K562 (cell line): Measurements from ENCODE around the gene CCDC33. TPM values are rescaled to one million over a fixed set of nuclear protein-coding genes. Genes with fewer than 3 reads are reported as not detected.

Source experiments
- ATAC-seq: fragments of 200-7000 bp; cut with Tn5 transposase; 3 replicates; pipeline ENCODE4 v1.9.1; 2020; ENCODE audit warnings: moderate library complexity
- BruUV-seq: library from RNA; stranded (reverse); fragments of 400-500 nt; replicated peaks from 2 replicates; lab custom pipeline; 2021; lab: Mats Ljungman, UMichigan
- CTCF ChIA-PET: fragments of 300-600 bp; formaldehyde crosslinking; extraction: SDS; loops from one replicate; lab custom pipeline; 2021; ENCODE audit warnings: low intra/inter-chr PET ratio; lab: Yijun Ruan, JAX
- POLR2A ChIA-PET: fragments of 300-600, 350-650 bp; sonication (Branson Sonifier 250); formaldehyde crosslinking; extraction: SDS; loops from one replicate; lab custom pipeline; 2021; ENCODE audit warnings: antibody characterized with exemption, inconsistent platforms; lab: Yijun Ruan, JAX
- DNase-seq, 4 experiments: peaks; one replicate each; pipeline versions ENCODE4 v3.0.0 to v3.0.0-alpha.2; 2011 to 2018; ENCODE audit warnings: low spot score in 3 of 4, mixed read lengths in 3 of 4; ENCODE audit errors: extremely low read depth in 1 of 4
- FAIRE-seq: peaks from 2 replicates; lab custom pipeline; 2011; peaks lifted over from hg19 to GRCh38; lab: Jason Lieb, UNC
- H2AFZ ChIP-seq: 2 replicates; pipeline ENCODE4 v1.6.0; 2011; ENCODE audit warnings: low read depth, low read length, control low read depth, inconsistent platforms
- H3K27ac ChIP-seq: fragments of 200-600 bp; 3 replicates; pipeline ENCODE4 v1.8.0; 2011; ENCODE audit warnings: low read depth, mild to moderate bottlenecking, control low read depth, inconsistent platforms, low read length, moderate library complexity, mixed read lengths; ENCODE audit errors: extremely low read depth
- H3K27me3 ChIP-seq, 2 experiments: fragments of 300-600 bp in 1 of 2; 2 replicates in 1 of 2; 3 replicates in 1 of 2; pipeline versions ENCODE4 v1.6.0 to v1.8.0; 2011; ENCODE audit warnings: inconsistent platforms in 2 of 2, low read length in 2 of 2, mild to moderate bottlenecking in 1 of 2, mixed read lengths in 1 of 2, moderate library complexity in 1 of 2; ENCODE audit not compliant: control insufficient read depth in 2 of 2, insufficient read depth in 2 of 2
- H3K36me3 ChIP-seq: fragments of 300-600 bp; 3 replicates; pipeline ENCODE4 v1.8.0; 2011; ENCODE audit warnings: mild to moderate bottlenecking, low read length, inconsistent platforms; ENCODE audit not compliant: control insufficient read depth, insufficient read depth
- H3K4me1 ChIP-seq, 2 experiments: fragments of 200-600 bp in 1 of 2; replicated peaks in 1 of 2; 2 replicates in 1 of 2; 3 replicates in 1 of 2; pipeline versions ENCODE4 v1.5.1 to v1.8.0; 2011; ENCODE audit warnings: inconsistent platforms in 2 of 2, low read length in 2 of 2, mild to moderate bottlenecking in 1 of 2, mixed read lengths in 1 of 2, moderate library complexity in 1 of 2; ENCODE audit not compliant: control insufficient read depth in 2 of 2, insufficient read depth in 2 of 2
- H3K4me2 ChIP-seq: 2 replicates; pipeline ENCODE4 v1.6.1; 2011; ENCODE audit warnings: low read length, control low read depth, inconsistent platforms, mixed read lengths; ENCODE audit not compliant: insufficient read depth
- H3K4me3 ChIP-seq: fragments of 200-600 bp; sonication (generic), shearing (Covaris generic); 2 replicates; pipeline ENCODE4 v1.5.1; 2016; ENCODE audit warnings: control low read depth, inconsistent platforms
- H3K79me2 ChIP-seq: fragments of 200-600 bp; 3 replicates; pipeline ENCODE4 v1.8.0; 2011; ENCODE audit warnings: low read length, inconsistent platforms; ENCODE audit not compliant: control insufficient read depth, insufficient read depth
- H3K9ac ChIP-seq, 2 experiments: 2 replicates each; pipeline versions ENCODE4 v1.6.0 to v1.6.1; 2011; ENCODE audit warnings: low read depth in 2 of 2, low read length in 2 of 2, control low read depth in 1 of 2, inconsistent platforms in 1 of 2, mild to moderate bottlenecking in 1 of 2, mixed read lengths in 1 of 2; ENCODE audit not compliant: insufficient read depth in 1 of 2
- H3K9me1 ChIP-seq: one replicate; pipeline ENCODE4 v1.6.0; 2011; ENCODE audit warnings: inconsistent platforms, mild to moderate bottlenecking, low read length, moderate library complexity; ENCODE audit not compliant: control insufficient read depth, insufficient read depth
- H3K9me3 ChIP-seq: replicated peaks from 2 replicates; pipeline ENCODE4 v1.5.1; 2011; ENCODE audit warnings: low read depth, low read length, inconsistent platforms; ENCODE audit not compliant: control insufficient read depth, insufficient read depth
- H4K20me1 ChIP-seq: replicated peaks from 2 replicates; pipeline ENCODE4 v1.6.1; 2011; ENCODE audit warnings: low read length, inconsistent platforms, mixed read lengths; ENCODE audit not compliant: control insufficient read depth, insufficient read depth
- E2F6 ChIP-seq, 2 experiments: IDR thresholded peaks; 2 replicates each; pipeline ENCODE4 v1.6.1; 2011; ENCODE audit warnings: borderline replicate concordance in 1 of 2, control low read depth in 1 of 2, low read depth in 1 of 2, low read length in 1 of 2, mild to moderate bottlenecking in 1 of 2, mixed read lengths in 1 of 2, moderate library complexity in 1 of 2; ENCODE audit not compliant: insufficient read depth in 1 of 2, insufficient read length in 1 of 2, poor library complexity in 1 of 2, severe bottlenecking in 1 of 2; ENCODE audit errors: extremely low read depth in 1 of 2
- EHMT2 ChIP-seq: fragments of 450-650 bp; IDR thresholded peaks from 2 replicates; pipeline ENCODE4 v1.6.1; 2018; ENCODE audit warnings: antibody characterized with exemption
- ELF4 ChIP-seq: fragments of 450-650 bp; formaldehyde crosslinking; IDR thresholded peaks from 2 replicates; pipeline ENCODE4 v1.4.0; 2022; ENCODE audit warnings: missing genetic modification characterization
- FOXO4 ChIP-seq: fragments of 450-650 bp; formaldehyde crosslinking; IDR thresholded peaks from 2 replicates; pipeline ENCODE4 v1.4.0; 2020; ENCODE audit warnings: mild to moderate bottlenecking, moderate library complexity
- GTF2E2 ChIP-seq: fragments of 200-800 bp; sonication (Bioruptor generic); IDR thresholded peaks from 2 replicates; pipeline ENCODE4 v1.6.1; 2016; ENCODE audit warnings: missing genetic modification characterization, missing compliant biosample characterization
- HEY1 ChIP-seq: fragments of 250-450 bp; sonication (Bioruptor Pico); IDR thresholded peaks from 2 replicates; pipeline ENCODE4 v1.5.0; 2020; ENCODE audit warnings: mild to moderate bottlenecking, moderate library complexity, borderline replicate concordance
- HOMEZ ChIP-seq: fragments of 250-450 bp; sonication (Bioruptor Pico); IDR thresholded peaks from 2 replicates; pipeline ENCODE4 v1.4.0; 2020; ENCODE audit warnings: mild to moderate bottlenecking, moderate library complexity
- KDM2B ChIP-seq: fragments of 250-450 bp; sonication (Bioruptor Pico); IDR thresholded peaks from 2 replicates; pipeline ENCODE4 v1.8.0; 2021; ENCODE audit warnings: mild to moderate bottlenecking, moderate library complexity
- MTA2 ChIP-seq: fragments of 450-650 bp; IDR thresholded peaks from 2 replicates; pipeline ENCODE4 v1.6.1; 2016; ENCODE audit warnings: low read depth
- POLR2A ChIP-seq: fragments of 450-650 bp; conservative IDR thresholded peaks from 2 replicates; pipeline ENCODE4 v1.6.1; 2016
- RNF2 ChIP-seq: sonication (generic); IDR thresholded peaks from 2 replicates; pipeline ENCODE4 v1.6.1; 2016
- SMAD1 ChIP-seq: fragments of 150-350 bp; IDR thresholded peaks from 2 replicates; pipeline ENCODE4 v1.6.1; 2014; ENCODE audit warnings: low read length, low read depth; ENCODE audit not compliant: partially characterized antibody
- SMAD4 ChIP-seq: fragments of 250-450 bp; sonication (Bioruptor Pico); conservative IDR thresholded peaks from 2 replicates; pipeline ENCODE4 v1.8.0; 2021; ENCODE audit warnings: inconsistent platforms, mild to moderate bottlenecking, moderate library complexity
- SREBF2 ChIP-seq: sonication (generic); formaldehyde crosslinking; IDR thresholded peaks from 2 replicates; pipeline ENCODE4 v1.4.0; 2020; ENCODE audit warnings: mild to moderate bottlenecking, missing genetic modification reagents
- ZEB2 ChIP-seq: fragments of 450-650 bp; IDR thresholded peaks from 2 replicates; pipeline ENCODE4 v1.6.1; 2016
- ZKSCAN3 ChIP-seq: fragments of 250-450 bp; sonication (Bioruptor Pico); IDR thresholded peaks from 2 replicates; pipeline ENCODE4 v1.4.0; 2020
- ZNF12 ChIP-seq: sonication (generic); formaldehyde crosslinking; IDR thresholded peaks from 2 replicates; pipeline ENCODE4 v1.4.0; 2020; ENCODE audit warnings: mild to moderate bottlenecking, missing genetic modification reagents
- WGBS: fragments of 100-300 bp; shearing (Covaris generic); methylation state at CpG from one replicate; pipeline ENCODE4 v1.1.6; 2016; ENCODE audit warnings: low coverage, mixed read lengths; ENCODE audit not compliant: insufficient coverage; ENCODE audit errors: missing lambda C conversion rate; 5-methylcytosine and 5-hydroxymethylcytosine counted together
- in situ Hi-C: fragments of 300-500 bp; cut with MboI; formaldehyde crosslinking; loops from 4 replicates; pipeline ENCODE4 v1.15.0; 2018; ENCODE audit warnings: inconsistent platforms, mixed read lengths
- intact Hi-C: fragments of 100-400 bp; cut with micrococcal nuclease; formaldehyde crosslinking; loops from 2 replicates; pipeline ENCODE4 v1.14.2; 2022
- polyA plus RNA-seq, 8 experiments: library from polyadenylated mRNA; depleted of rRNA in 4 of 8; stranded (reverse) in 5 of 8; unstranded in 3 of 8; fragments of >200 nt; fragmentation: Nextera tagmentation in 2 of 8; fragmentation: Illumina TruSeq in 1 of 8; extraction: Ambion mirVana in 2 of 8; extraction: Trizol in 1 of 8; gene quantifications; 2 replicates each; pipeline versions ENCODE4 v1.2.1 to v1.2.3, GENCODE V29; 2011 to 2014; ENCODE audit warnings: inconsistent platforms in 1 of 8, missing spikeins in 1 of 8
- total RNA-seq, 7 experiments: library from RNA; depleted of rRNA in 6 of 7; stranded (reverse); fragments of >200 nt in 6 of 7; fragmentation: Illumina TruSeq in 2 of 7; extraction: Trizol in 2 of 7; gene quantifications; 2 replicates each; pipeline versions ENCODE4 v1.2.1 to v1.2.3, GENCODE V29; 2011 to 2021; ENCODE audit warnings: low replicate concordance in 1 of 7

Gene CCDC33
- total and polyA plus RNA-seq, 9 of the 15 experiments (the other 6 are each of a cell fraction or from before 2014, with no cell fraction given) = 0.08 to 1.1 (median 0.15) TPM; not detected in 4

DNA sequence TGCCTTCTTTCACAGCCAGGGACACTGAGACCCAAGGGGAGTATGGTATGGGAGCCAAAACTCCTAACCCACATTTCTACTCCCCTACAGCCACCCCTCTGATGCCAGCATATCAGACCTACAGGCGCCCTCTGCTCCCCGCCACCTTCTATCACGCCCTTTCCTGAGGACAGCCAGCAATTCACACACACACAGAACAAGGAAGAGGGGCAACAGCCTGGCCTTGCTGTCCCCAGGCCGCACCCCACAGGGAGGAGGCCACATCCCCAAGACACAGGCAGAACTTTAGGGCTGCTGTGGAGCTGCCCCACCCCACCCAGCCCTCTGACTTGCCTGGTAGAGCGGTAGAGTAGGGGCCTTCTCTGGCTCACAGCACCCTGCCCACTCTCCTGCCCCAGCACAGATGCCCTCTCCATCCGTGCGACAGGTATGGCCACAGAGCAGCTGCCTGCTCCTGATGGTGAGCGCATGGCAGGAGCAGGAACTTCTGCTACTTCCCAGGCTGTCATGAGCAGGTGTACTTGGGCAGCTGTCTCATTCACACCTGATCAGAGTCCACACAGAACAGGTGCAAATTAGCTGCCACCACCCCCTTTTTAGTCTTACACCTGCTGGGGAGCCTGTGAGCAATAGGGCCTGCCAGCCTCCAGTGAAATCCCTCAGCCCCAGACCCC is 33.4 kb downstream of the CCDC33 start:
- no peak for TF ChIP-seq RNF2
- no peak for TF ChIP-seq GTF2E2 (tag)
- TF ChIP-seq EHMT2 = no peak
- no peak for TF ChIP-seq SMAD1
- TF ChIP-seq FOXO4 (CRISPR knock-in tag) = no peak
- TF ChIP-seq E2F6 (IDR thresholded peaks at IDR 0.05; ENCODE audit: borderline replicate concordance in 1 of 2, extremely low read depth in 1 of 2, insufficient read depth in 1 of 2, insufficient read length in 1 of 2, low read depth in 1 of 2, low read length in 1 of 2, poor library complexity in 1 of 2, severe bottlenecking in 1 of 2) = no peak
- no peak for TF ChIP-seq ZNF12 (CRISPR knock-in tag)
- TF ChIP-seq ZKSCAN3 = no peak
- no peak for TF ChIP-seq KDM2B
- no peak for TF ChIP-seq SREBF2 (CRISPR knock-in tag)
- TF ChIP-seq MTA2 = no peak
- no peak for TF ChIP-seq HEY1 (CRISPR knock-in tag)
- TF ChIP-seq SMAD4 (CRISPR knock-in tag) = no peak
- no peak for TF ChIP-seq ELF4 (CRISPR knock-in tag)
- no peak for TF ChIP-seq HOMEZ (CRISPR knock-in tag)
- TF ChIP-seq ZEB2 = no peak
- TF ChIP-seq POLR2A = no peak
- WGBS = 0% methylated on average over 3 of the region's 8 CpGs
- in situ Hi-C loops (no loop called here), intact Hi-C loops (no loop called here)
- H3K9me1 ChIP-seq = no peaks in the 10 kb centered on the region
- no peak overlapping the region for H2AFZ ChIP-seq
- FAIRE-seq (no peak), DNase-seq (no peak), ATAC-seq (no peak)
- ChIA-PET POLR2A (interaction anchor here (0.7 kb wide), 1 partner anchor 60 kb away, joined by 5 read pairs; no protein-coding TSS in a partner anchor), CTCF (no interaction called here)
- H3K9me3 ChIP-seq = no peaks in the 10 kb centered on the region
- no peak overlapping the region for H3K4me3 ChIP-seq
- H3K4me1 ChIP-seq = no peaks in the 10 kb centered on the region
- no peak overlapping the region for H3K9ac ChIP-seq
- H3K27me3 ChIP-seq = peaks cover 15 to 45% of the 10 kb centered on the region in 2 experiments; a peak in 4 of 5 replicates
- H4K20me1 ChIP-seq = peaks cover 14% of the 10 kb centered on the region
- H3K27ac ChIP-seq = no peak overlapping the region
- no peaks in the 10 kb centered on the region for H3K79me2 ChIP-seq
- BruUV-seq = no TSS peak
- H3K36me3 ChIP-seq = no peaks in the 10 kb centered on the region
- no peak overlapping the region for H3K4me2 ChIP-seq
